Head of caudate nucleus (tissue), 42 donors: Measurements from ENCODE around the gene DLEC1.
A peak's percentile ranks its signal among the peaks of the same experiment; 100 is the strongest.

Experiments used
- DNase-seq, 42 donors: peaks; one replicate each; pipeline versions ENCODE4 v3.0.0 to v3.0.0-alpha.2; 2020 to 2021; ENCODE audit warnings: mixed read lengths in 7 of 42
- intact Hi-C: fragments of 100-400 bp; cut with DNase I; formaldehyde crosslinking; loops from one replicate; pipeline ENCODE4 v1.15.0; 2022

The DLEC1 gene

GRCh38 chr3:38114052-38114874 lies 75.3 kb downstream of the DLEC1 start:
- intact Hi-C loops, result no loop called here
- DNase-seq, result peak in 5 of 42 donors; percentile 16 to 36 (median 26)

- intact Hi-C loops, result no loop called here
- peak in 6 of 42 donors; percentile 7 to 23 (median 14) for DNase-seq
Measured at GRCh38 chr3:38114875-38115644, 76.1 kb downstream of the DLEC1 start.

- intact Hi-C loops, result no loop called here
- peak in 6 of 42 donors; percentile 5 to 31 (median 16) for DNase-seq
Measured at GRCh38 chr3:38115645-38116427, 76.8 kb downstream of the DLEC1 start.

- intact Hi-C loops, result no loop called here
- DNase-seq, result peak in 4 of 42 donors; percentile 7 to 30 (median 24)
Measured at GRCh38 chr3:38116471-38117162, 77.6 kb downstream of the DLEC1 start.

GRCh38 chr3:38117163-38117716 lies 78.2 kb downstream of the DLEC1 start:
- intact Hi-C loops, result no loop called here

GRCh38 chr3:38117748-38118420 lies 78.9 kb downstream of the DLEC1 start:
- intact Hi-C loops, result no loop called here
- peak; percentile 29 to 82 (median 63) for DNase-seq

More at GRCh38 chr3:38117163-38117716, 78.2 kb downstream of the DLEC1 start:
- DNase-seq, result peak in 6 of 42 donors; percentile 9 to 46 (median 24)

- intact Hi-C loops, result no loop called here
- peak in 2 of 42 donors; percentile 9 to 19 for DNase-seq
Measured at GRCh38 chr3:38118421-38119247, 79.6 kb downstream of the DLEC1 start.

GRCh38 chr3:38119248-38119544 lies 80.2 kb downstream of the DLEC1 start:
- peak in 2 of 42 donors; percentile 16 to 22 for DNase-seq
- intact Hi-C loops, result no loop called here

- DNase-seq, result peak in 5 of 42 donors; percentile 22 to 32 (median 27)
- intact Hi-C loops, result no loop called here
Measured at GRCh38 chr3:38119821-38120692, 81.0 kb downstream of the DLEC1 start.

GRCh38 chr3:38120693-38121450 lies 81.9 kb downstream of the DLEC1 start:
- DNase-seq, result peak in 5 of 42 donors; percentile 16 to 40 (median 22)
- intact Hi-C loops, result no loop called here

- intact Hi-C loops, result no loop called here
- DNase-seq, result peak in 7 of 42 donors; percentile 8 to 43 (median 28)
Measured at GRCh38 chr3:38121451-38121831, 82.4 kb downstream of the DLEC1 start.

GRCh38 chr3:38121832-38122461 lies 82.9 kb downstream of the DLEC1 start:
- peak in 9 of 42 donors; percentile 3 to 42 (median 24) for DNase-seq
- intact Hi-C loops, result no loop called here

GRCh38 chr3:38122712-38123290 lies 83.8 kb downstream of the DLEC1 start:
- intact Hi-C loops, result no loop called here
- DNase-seq, result peak in 8 of 42 donors; percentile 7 to 31 (median 17)

GRCh38 chr3:38124324-38125122 lies 85.5 kb downstream of the DLEC1 start:
- DNase-seq, result peak in 7 of 42 donors; percentile 4 to 23 (median 13)

More at GRCh38 chr3:38124324-38125122, 85.5 kb downstream of the DLEC1 start:
- intact Hi-C loops, result no loop called here
